ENCODE measurements around the gene DCUN1D5.

DCUN1D5 gene

DNA sequence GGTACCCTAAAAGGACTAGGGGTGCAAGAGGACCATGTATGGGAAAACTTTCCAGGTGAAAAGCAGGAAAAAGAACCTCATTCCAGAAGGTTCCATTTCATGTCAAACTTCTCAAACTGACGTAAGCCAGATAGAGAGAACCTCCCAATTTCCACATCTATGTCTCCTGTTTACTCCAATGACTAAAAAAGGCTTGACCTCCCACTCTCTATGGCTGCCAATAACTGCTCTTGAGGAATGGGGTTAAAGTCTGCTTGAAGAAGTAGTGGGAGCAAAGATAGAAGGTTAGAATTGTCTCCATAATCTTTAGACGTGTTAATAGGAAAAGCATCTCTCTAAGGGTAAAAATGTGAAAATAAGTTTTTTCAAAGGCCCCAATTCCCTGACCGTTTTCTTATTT is 38.0 kb downstream of the DCUN1D5 start:
- DNase-seq: no peak

DNA sequence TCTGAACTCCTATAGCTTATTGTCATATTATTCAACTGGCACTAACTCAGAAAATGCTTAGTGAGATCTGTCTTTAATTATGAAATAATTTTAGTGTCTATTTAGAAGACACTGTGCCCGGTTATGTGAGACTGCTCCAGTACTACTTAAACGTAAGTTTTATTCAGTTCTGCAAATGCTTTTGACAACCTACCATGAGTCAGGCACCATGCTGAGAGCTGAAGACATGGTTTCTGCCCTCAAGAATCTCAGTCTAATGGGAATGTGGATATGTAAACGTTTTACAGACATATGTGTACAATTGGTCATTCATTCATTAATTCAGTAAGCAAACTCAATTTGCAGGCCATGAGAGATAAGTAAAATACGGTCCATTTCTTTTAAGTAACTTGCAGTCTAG is 40.0 kb downstream of the DCUN1D5 start:
- DNase-seq: no peak

DNA sequence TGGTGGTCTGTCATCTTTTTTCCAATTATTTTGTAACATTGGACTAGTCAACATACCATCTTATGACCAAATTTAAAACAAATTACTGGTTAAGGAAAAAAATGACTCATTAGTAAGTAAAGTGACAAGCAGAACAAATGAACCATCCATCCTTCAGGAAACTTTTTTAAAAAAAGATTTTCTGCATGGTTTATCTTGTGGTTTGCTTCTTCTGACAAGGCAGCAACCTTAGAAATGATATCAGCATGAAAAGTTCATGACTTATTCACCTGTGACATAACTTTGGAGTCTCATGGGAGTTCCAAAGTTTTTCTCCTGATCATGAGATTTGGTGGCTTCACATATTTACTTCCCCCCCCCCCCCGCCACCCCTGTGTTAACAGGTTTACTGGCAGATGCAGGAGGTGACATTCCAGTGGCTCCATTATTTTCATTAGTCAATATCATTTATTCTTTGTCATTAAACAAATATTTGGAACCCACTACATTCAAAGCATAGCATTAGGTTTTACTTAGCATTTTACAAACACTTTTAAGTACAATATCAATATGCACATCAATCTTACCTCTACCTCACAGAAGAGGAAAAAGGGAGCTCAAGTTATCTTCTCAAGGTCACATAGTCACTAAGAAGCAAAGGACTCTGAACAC is 40.7 kb downstream of the DCUN1D5 start:
- DNase-seq: no peak

DNA sequence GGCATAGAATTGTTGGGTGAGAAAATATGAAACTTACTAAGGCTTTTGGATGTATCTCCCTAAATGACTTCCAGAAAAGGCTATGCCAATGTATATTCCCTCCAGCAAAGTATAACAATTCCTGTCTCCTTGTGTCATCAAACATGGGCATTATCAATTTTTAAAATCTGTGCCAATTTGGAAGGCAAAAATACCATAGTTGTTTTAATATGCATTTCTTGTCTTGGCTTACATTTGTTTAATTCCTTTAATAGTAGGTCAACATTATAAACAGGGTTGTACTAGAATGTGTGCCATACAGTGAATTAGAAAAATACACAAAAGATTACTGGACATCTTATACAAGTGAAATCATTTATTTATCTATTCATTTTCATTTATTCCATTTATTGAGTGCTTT is 41.6 kb downstream of the DCUN1D5 start:
- DNase-seq: no peak

DNA sequence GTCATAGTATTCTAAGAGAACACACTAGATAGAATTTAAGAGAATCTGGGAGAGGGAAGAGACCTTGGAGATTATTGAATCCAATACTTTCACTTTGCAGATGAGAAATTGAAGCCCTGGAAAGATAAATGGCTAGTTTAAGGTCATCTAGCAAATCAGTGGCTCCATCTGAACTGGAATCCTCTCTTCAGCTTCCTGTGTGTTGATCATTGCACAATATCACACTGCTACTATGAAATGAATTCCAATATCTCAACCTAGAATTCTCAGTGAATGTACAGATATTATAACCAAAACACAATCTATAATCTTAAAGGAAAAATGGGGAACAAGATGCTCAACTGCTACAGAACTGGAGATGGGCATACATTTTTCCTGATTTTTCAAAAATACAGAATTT is 44.1 kb downstream of the DCUN1D5 start:
- DNase-seq: no peak

DNA sequence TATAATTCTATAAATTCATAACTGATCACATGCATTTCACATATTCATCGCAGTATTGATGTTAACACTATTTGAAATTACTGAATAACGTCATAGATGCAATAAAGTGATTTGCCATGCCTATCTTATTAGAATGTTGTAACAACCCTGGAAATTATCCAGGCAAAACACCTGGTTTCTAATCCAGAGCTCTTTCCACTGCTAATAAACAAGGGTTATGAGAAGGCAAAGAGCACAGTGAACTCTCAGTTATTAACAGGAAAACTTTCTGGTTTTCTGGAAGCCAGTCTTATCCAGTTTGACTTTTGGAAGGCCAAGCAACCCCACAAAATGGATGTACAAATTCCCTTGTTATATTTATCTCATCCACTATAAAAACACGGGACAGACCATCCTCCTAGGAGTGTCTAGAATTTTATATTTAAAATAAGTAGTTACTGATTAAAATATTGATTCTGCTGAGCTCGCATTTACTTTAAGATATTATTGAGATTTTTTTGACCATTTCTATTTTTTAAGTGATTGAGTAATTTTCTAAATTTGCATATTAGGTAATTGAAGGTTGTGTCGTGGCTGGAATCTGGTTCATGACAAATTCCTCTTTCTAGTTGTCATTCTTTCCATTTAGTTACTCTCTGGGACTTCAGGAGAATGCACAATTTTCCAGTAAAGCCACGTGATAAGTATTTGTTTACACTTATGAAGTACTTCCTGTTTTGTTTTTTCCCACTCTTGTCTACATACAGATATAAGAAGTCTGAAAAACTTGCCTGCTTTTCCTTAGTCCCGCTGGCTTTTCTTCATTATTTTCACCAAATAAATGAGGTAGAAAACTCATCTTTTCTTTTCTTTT is 47.9 kb downstream of the DCUN1D5 start:
- DNase-seq: no peak

DNA sequence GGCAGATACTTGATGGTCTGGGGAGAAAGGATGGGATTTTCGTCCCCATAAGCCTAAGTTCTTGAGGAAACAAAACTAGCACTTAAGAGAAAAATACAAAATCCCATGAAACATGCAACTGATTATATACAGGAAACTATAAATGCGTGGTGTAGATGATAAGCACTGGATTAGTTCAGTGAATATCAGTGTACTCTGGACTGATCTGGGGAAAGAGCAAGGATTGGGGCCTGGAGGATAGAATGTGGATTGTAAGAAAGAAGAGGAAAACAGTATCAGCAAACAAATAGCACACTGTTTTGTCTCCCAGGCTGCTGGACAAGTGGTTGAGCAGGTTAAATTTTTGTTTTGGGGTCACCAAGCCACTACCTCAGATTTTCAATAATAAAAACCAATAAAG is 49.8 kb downstream of the DCUN1D5 start:
- no peak for DNase-seq

DNA sequence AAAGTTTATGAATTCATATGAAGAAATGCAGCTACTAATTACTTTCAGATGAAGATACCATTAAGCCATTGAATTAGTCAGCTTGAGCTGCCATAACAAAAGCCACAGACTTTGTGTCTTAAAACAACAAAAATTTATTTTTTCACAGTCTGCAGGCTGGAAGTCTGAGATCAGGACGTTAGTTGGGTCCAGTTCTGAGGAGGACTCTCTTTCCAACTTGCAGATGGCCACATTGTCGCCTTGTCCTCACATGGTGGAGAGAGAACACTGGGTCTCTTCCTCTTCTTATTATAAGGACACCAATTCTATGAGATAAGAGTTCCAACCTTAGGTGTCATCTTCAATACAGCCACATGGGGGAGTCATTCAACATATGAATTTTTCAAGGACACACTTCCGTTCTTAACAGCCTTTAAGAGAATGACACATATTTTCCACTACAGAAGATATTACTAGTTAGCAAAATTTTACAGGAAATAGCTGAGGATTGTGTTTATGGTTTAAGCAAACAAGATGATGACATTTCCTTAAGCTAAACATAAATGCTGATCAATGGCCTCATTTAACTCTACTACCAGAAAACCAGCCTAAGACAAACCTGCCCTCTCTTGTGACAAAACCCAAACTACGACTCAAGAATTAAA is 56.0 kb downstream of the DCUN1D5 start:
- DNase-seq: peak; percentile 20

DNA sequence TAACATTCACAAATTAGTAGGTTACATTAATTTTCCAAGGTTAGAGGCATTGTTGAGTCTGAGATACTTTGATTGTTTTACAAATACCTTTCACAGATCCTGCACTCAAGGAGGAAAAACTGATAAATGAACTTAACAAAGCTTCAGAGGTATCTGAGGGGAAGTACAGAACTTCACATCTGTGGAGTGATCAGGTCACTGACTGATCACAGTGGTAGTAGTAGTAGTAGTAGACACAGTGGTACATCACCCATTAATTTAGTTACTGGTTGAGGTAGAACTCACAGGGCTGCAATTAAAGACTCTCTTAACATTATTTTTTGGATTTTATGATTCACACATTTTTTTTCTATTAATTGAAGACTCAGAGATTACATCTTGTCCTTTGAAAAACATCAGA is 56.7 kb downstream of the DCUN1D5 start:
- DNase-seq: no peak

DNA sequence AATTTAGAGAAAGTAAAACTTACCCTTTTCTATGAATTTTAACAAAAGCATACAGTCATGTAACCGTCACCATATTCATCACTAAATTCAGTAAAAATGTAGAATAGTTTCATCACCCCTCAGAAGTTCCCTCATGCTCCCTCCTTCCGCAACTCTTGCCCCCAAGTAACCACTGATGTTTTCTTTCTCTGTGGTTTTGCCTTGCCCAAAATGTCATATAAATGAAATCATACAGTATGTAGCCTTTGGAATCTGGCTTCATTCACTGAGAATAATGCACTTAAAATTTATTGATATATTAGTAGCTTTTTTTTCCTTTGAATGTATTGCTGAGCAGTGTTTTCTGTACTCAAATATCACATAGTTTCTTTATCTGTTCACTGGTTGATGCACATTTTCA is 60.1 kb downstream of the DCUN1D5 start:
- DNase-seq: no peak

DNA sequence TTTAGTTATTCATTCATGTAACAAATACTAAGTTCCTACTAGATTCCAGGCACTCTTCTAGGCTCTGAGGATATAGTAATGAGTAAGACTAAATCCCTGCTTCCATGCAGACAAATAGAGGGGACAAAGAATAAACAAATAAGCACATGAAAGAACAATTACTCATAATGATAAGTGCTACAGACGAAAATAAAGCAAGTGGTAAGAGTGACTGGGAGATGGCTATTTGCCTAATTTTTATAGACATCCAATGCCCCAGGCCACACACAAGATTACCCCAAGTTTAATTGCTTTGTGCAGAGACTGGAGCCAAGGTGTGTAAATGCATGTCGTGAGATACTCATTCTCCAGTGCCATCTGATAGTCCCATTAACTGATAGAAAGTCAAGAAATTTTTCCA is 62.6 kb downstream of the DCUN1D5 start:
- no peak for DNase-seq

DNA sequence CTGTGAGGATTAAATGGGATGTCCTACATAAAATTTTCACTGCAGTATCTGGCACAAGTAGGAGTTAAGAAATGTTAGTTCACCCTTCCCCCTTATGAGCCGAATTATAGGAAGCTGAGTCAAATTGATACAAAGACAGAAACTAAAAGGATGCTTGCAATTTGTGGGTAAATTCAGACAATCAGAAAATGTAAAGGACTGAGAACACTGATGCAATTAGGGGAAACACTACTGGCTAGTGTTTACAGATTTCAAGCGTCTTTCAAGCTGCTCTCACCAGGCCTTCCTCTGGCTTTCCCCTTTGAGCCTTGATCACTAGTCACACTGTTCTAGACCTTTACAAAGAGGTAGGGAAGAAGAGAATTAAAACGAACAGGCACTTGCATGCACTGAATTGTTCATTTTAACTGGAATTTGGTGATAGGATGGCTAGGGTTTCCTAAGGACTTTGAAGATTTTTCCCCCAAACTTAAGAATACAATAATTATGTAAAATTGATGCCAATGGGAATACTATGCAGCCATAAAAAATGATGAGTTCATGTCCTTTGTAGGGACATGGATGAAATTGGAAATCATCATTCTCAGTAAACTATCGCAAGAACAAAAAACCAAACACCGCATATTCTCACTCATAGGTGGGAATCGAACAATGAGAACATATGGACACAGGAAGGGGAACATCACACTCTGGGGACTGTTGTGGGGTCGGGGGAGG is 63.5 kb downstream of the DCUN1D5 start:
- peak; percentile 13 for DNase-seq

DNA sequence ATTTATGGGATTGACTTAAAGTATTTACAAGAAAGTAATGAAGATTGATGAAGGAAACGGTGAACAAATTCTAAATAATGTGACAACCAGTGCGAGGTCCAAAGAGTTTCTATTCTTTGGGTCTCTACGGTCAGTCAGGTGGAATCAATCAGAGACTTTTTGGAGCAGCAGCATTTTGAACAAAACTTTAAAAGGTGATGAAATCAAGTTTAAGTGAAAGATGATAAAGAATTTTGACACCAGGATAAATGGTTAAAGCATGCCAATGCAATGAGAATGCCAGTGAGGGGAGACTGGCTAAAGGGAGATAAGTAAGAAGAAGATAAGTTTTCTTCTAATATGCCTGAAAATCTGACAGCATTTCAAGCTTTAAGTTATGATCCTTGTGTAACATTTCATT is 67.9 kb downstream of the DCUN1D5 start:
- no peak for DNase-seq

DNA sequence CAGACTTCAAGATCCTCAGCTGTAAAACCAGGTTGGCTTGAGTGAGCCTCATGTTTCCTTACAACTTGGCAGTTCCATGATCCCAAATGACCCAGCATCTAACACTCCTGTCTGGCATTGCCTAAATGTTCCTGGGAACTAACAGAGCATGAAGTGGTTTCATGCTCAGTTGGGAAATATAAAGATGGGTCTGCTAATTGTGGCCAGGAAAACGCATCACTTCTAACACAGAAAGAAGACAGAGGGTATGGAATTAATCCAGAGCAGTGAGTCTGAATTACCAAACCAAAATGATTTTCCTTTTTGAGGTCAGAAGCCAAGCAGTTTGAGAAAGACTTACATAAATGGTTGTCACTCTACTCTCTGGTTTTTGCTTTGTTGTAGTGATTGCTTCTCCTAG is 75.9 kb downstream of the DCUN1D5 start:
- no peak for DNase-seq

DNA sequence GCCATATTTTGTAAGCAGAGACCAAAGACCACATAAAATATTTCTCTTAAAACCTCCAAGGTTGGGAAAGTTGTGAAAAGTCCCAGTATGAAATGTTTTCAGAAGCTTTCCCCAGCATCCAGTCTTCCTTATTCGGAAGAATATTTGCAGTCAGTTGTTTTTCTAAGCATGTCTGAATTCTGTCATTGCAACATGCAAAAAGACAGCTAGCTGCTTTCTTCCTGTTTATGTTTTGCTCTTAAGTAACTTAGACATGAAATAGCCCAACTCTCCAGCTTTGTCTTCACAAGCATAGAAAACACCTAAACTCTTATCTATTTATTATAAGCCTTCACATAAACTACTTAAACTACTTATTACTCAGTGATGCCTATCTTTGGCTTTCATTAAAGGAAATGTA is 78.5 kb downstream of the DCUN1D5 start:
- DNase-seq: no peak

All from stimulated activated CD4-positive, alpha-beta T cell treated with anti-CD3 and anti-CD28 coated beads, Interleukin-1b, Interleukin-23, amount 100 ng/mL, for 48 hours (primary cell).